K562 (cell line): Measurements from ENCODE around the gene DENND1A. TPM values are rescaled to one million over a fixed set of nuclear protein-coding genes. Genes with fewer than 3 reads are reported as not detected.

Experiments
- ATAC-seq: fragments of 200-7000 bp; cut with Tn5 transposase; 3 replicates; pipeline ENCODE4 v1.9.1; 2020; ENCODE audit warnings: moderate library complexity
- BruUV-seq: library from RNA; stranded (reverse); fragments of 400-500 nt; replicated peaks from 2 replicates; lab custom pipeline; 2021; lab: Mats Ljungman, UMichigan
- CTCF ChIA-PET: fragments of 300-600 bp; formaldehyde crosslinking; extraction: SDS; loops from one replicate; lab custom pipeline; 2021; ENCODE audit warnings: low intra/inter-chr PET ratio; lab: Yijun Ruan, JAX
- POLR2A ChIA-PET: fragments of 300-600, 350-650 bp; sonication (Branson Sonifier 250); formaldehyde crosslinking; extraction: SDS; loops from one replicate; lab custom pipeline; 2021; ENCODE audit warnings: antibody characterized with exemption, inconsistent platforms; lab: Yijun Ruan, JAX
- DNase-seq, 4 experiments: peaks; one replicate each; pipeline versions ENCODE4 v3.0.0 to v3.0.0-alpha.2; 2011 to 2018; ENCODE audit warnings: low spot score in 3 of 4, mixed read lengths in 3 of 4; ENCODE audit errors: extremely low read depth in 1 of 4
- FAIRE-seq: peaks from 2 replicates; lab custom pipeline; 2011; peaks lifted over from hg19 to GRCh38; lab: Jason Lieb, UNC
- H2AFZ ChIP-seq: 2 replicates; pipeline ENCODE4 v1.6.0; 2011; ENCODE audit warnings: low read depth, low read length, control low read depth, inconsistent platforms
- H3K27ac ChIP-seq: fragments of 200-600 bp; 3 replicates; pipeline ENCODE4 v1.8.0; 2011; ENCODE audit warnings: low read depth, mild to moderate bottlenecking, control low read depth, inconsistent platforms, low read length, moderate library complexity, mixed read lengths; ENCODE audit errors: extremely low read depth
- H3K27me3 ChIP-seq, 2 experiments: fragments of 300-600 bp in 1 of 2; 2 replicates in 1 of 2; 3 replicates in 1 of 2; pipeline versions ENCODE4 v1.6.0 to v1.8.0; 2011; ENCODE audit warnings: inconsistent platforms in 2 of 2, low read length in 2 of 2, mild to moderate bottlenecking in 1 of 2, mixed read lengths in 1 of 2, moderate library complexity in 1 of 2; ENCODE audit not compliant: control insufficient read depth in 2 of 2, insufficient read depth in 2 of 2
- H3K36me3 ChIP-seq: fragments of 300-600 bp; 3 replicates; pipeline ENCODE4 v1.8.0; 2011; ENCODE audit warnings: mild to moderate bottlenecking, low read length, inconsistent platforms; ENCODE audit not compliant: control insufficient read depth, insufficient read depth
- H3K4me1 ChIP-seq, 2 experiments: fragments of 200-600 bp in 1 of 2; replicated peaks in 1 of 2; 2 replicates in 1 of 2; 3 replicates in 1 of 2; pipeline versions ENCODE4 v1.5.1 to v1.8.0; 2011; ENCODE audit warnings: inconsistent platforms in 2 of 2, low read length in 2 of 2, mild to moderate bottlenecking in 1 of 2, mixed read lengths in 1 of 2, moderate library complexity in 1 of 2; ENCODE audit not compliant: control insufficient read depth in 2 of 2, insufficient read depth in 2 of 2
- H3K4me2 ChIP-seq: 2 replicates; pipeline ENCODE4 v1.6.1; 2011; ENCODE audit warnings: low read length, control low read depth, inconsistent platforms, mixed read lengths; ENCODE audit not compliant: insufficient read depth
- H3K4me3 ChIP-seq: fragments of 200-600 bp; sonication (generic), shearing (Covaris generic); 2 replicates; pipeline ENCODE4 v1.5.1; 2016; ENCODE audit warnings: control low read depth, inconsistent platforms
- H3K79me2 ChIP-seq: fragments of 200-600 bp; 3 replicates; pipeline ENCODE4 v1.8.0; 2011; ENCODE audit warnings: low read length, inconsistent platforms; ENCODE audit not compliant: control insufficient read depth, insufficient read depth
- H3K9ac ChIP-seq, 2 experiments: 2 replicates each; pipeline versions ENCODE4 v1.6.0 to v1.6.1; 2011; ENCODE audit warnings: low read depth in 2 of 2, low read length in 2 of 2, control low read depth in 1 of 2, inconsistent platforms in 1 of 2, mild to moderate bottlenecking in 1 of 2, mixed read lengths in 1 of 2; ENCODE audit not compliant: insufficient read depth in 1 of 2
- H3K9me1 ChIP-seq: one replicate; pipeline ENCODE4 v1.6.0; 2011; ENCODE audit warnings: inconsistent platforms, mild to moderate bottlenecking, low read length, moderate library complexity; ENCODE audit not compliant: control insufficient read depth, insufficient read depth
- H3K9me3 ChIP-seq: replicated peaks from 2 replicates; pipeline ENCODE4 v1.5.1; 2011; ENCODE audit warnings: low read depth, low read length, inconsistent platforms; ENCODE audit not compliant: control insufficient read depth, insufficient read depth
- H4K20me1 ChIP-seq: replicated peaks from 2 replicates; pipeline ENCODE4 v1.6.1; 2011; ENCODE audit warnings: low read length, inconsistent platforms, mixed read lengths; ENCODE audit not compliant: control insufficient read depth, insufficient read depth
- CBX3 ChIP-seq, 2 experiments: IDR thresholded peaks; 1 replicate in 1 of 2; 2 replicates in 1 of 2; pipeline ENCODE4 v1.6.1; 2012; ENCODE audit warnings: inconsistent platforms in 2 of 2, low read length in 2 of 2, borderline replicate concordance in 1 of 2, control low read depth in 1 of 2
- CBX8 ChIP-seq: fragments of 200-600 bp; sonication (generic); IDR thresholded peaks from 2 replicates; pipeline ENCODE4 v1.6.1; 2012; ENCODE audit warnings: borderline replicate concordance, mixed run types, low read depth, mild to moderate bottlenecking, moderate library complexity, mixed read lengths, low read length, control low read depth, inconsistent platforms; ENCODE audit not compliant: poor library complexity, severe bottlenecking; ENCODE audit errors: extremely low read depth
- KLF10 ChIP-seq: fragments of 250-450 bp; sonication (Bioruptor Pico); IDR thresholded peaks from 2 replicates; pipeline ENCODE4 v1.6.1; 2021; ENCODE audit warnings: matching md5 sums
- RFX5 ChIP-seq: IDR thresholded peaks from 2 replicates; pipeline ENCODE4 v1.6.1; 2011; ENCODE audit warnings: low read depth, mild to moderate bottlenecking, improper control_type of control experiment, low read length
- ZNF717 ChIP-seq: fragments of 250-450 bp; sonication (Bioruptor Pico); IDR thresholded peaks from 2 replicates; pipeline ENCODE4 v1.5.0; 2021
- WGBS: fragments of 100-300 bp; shearing (Covaris generic); methylation state at CpG from one replicate; pipeline ENCODE4 v1.1.6; 2016; ENCODE audit warnings: low coverage, mixed read lengths; ENCODE audit not compliant: insufficient coverage; ENCODE audit errors: missing lambda C conversion rate; 5-methylcytosine and 5-hydroxymethylcytosine counted together
- in situ Hi-C: fragments of 300-500 bp; cut with MboI; formaldehyde crosslinking; loops from 4 replicates; pipeline ENCODE4 v1.15.0; 2018; ENCODE audit warnings: inconsistent platforms, mixed read lengths
- intact Hi-C: fragments of 100-400 bp; cut with micrococcal nuclease; formaldehyde crosslinking; loops from 2 replicates; pipeline ENCODE4 v1.14.2; 2022
- polyA plus RNA-seq, 8 experiments: library from polyadenylated mRNA; depleted of rRNA in 4 of 8; stranded (reverse) in 5 of 8; unstranded in 3 of 8; fragments of >200 nt; fragmentation: Nextera tagmentation in 2 of 8; fragmentation: Illumina TruSeq in 1 of 8; extraction: Ambion mirVana in 2 of 8; extraction: Trizol in 1 of 8; gene quantifications; 2 replicates each; pipeline versions ENCODE4 v1.2.1 to v1.2.3, GENCODE V29; 2011 to 2014; ENCODE audit warnings: inconsistent platforms in 1 of 8, missing spikeins in 1 of 8
- total RNA-seq, 7 experiments: library from RNA; depleted of rRNA in 6 of 7; stranded (reverse); fragments of >200 nt in 6 of 7; fragmentation: Illumina TruSeq in 2 of 7; extraction: Trizol in 2 of 7; gene quantifications; 2 replicates each; pipeline versions ENCODE4 v1.2.1 to v1.2.3, GENCODE V29; 2011 to 2021; ENCODE audit warnings: low replicate concordance in 1 of 7

DENND1A gene
- total and polyA plus RNA-seq, 9 of the 15 experiments (the other 6 are each of a cell fraction or from before 2014, with no cell fraction given): 7.6 to 29.5 (median 15.7) TPM

- 69% methylated on average over 3 of the region's 3 CpGs for WGBS
- TF ChIP-seq ZNF717 (CRISPR knock-in tag) (no peak), RFX5 (no peak), CBX8 (no peak), CBX3 (IDR thresholded peaks at IDR 0.05; ENCODE audit: borderline replicate concordance in 1 of 2, low read length in 2 of 2) (no peak), KLF10 (no peak)
- no peak overlapping the region for H2AFZ ChIP-seq
- DNase-seq (no peak), ATAC-seq (no peak), FAIRE-seq (no peak)
- BruUV-seq: no TSS peak
- H3K27me3 ChIP-seq: no peaks in the 10 kb centered on the region
- intact Hi-C loops (no loop called here), in situ Hi-C loops (no loop called here)
- H4K20me1 ChIP-seq: no peaks in the 10 kb centered on the region
- H3K4me2 ChIP-seq: no peak overlapping the region
- ChIA-PET CTCF (interaction anchor here (0.5 kb wide), 1 partner anchor 12 kb away, joined by 3 read pairs; no protein-coding TSS in a partner anchor), POLR2A (no interaction called here)
- no peak overlapping the region for H3K27ac ChIP-seq
- peaks cover 25% of the 10 kb centered on the region; the same call in 2 of the 3 replicates for H3K79me2 ChIP-seq
- H3K9me1 ChIP-seq: no peaks in the 10 kb centered on the region
- H3K36me3 ChIP-seq: no peaks in the 10 kb centered on the region
- peaks cover 0 to 5% of the 10 kb centered on the region in 2 experiments; a peak in 1 of 5 replicates for H3K4me1 ChIP-seq
- H3K9ac ChIP-seq: no peak overlapping the region
- H3K4me3 ChIP-seq: no peak overlapping the region
- H3K9me3 ChIP-seq: no peaks in the 10 kb centered on the region; the same call in 1 of the 2 replicates
Observed at GRCh38 chr9:123914517-123915196, 15.3 kb downstream of the DENND1A start.
